Esophagus mucosa (tissue), 1 donor: ENCODE measurements around the gene SPTLC1. TPM values are rescaled to one million over a fixed set of nuclear protein-coding genes. Genes with fewer than 3 reads are reported as not detected.
A peak's percentile ranks its signal among the peaks of the same experiment; 100 is the strongest.
"Not testable (repeated sequence)": the region's sequence is repeated elsewhere in the genome, so short reads cannot be mapped to it uniquely, and the experiment has no call there.

ENCODE experiments used
- ATAC-seq: fragments of 200-7000 bp; cut with Tn5 transposase; one replicate; pipeline ENCODE4 v1.9.1; 2020
- total RNA-seq: library from RNA; stranded (reverse); gene quantifications from one replicate; pipeline ENCODE4 v1.2.4, GENCODE V29; 2023
- donor health status: DM: yes; HTN: yes; CAD: no.

SPTLC1 gene
- total RNA-seq, 1 donor from 2014 or later = 54.6 TPM

DNA sequence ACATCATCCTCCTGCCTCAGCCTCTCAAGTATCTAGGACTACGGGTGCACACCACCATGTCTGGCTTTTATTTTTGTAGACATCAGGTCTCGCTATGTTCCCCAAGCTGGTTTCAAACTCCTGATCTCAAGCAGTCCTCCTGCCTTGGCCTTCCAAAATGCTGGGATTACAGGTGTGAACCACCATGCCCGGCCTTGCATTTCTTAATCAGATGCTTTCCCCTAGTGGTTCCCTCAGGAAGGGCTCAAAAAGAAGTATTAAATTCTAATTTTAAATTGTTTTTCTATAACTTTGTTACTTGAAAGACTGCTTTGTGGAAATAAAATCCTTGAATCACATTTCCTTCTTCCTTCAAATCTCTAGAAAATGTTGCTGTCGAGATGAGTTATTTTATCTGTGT is 85.7 kb downstream of the SPTLC1 start:
- no peak for ATAC-seq

DNA sequence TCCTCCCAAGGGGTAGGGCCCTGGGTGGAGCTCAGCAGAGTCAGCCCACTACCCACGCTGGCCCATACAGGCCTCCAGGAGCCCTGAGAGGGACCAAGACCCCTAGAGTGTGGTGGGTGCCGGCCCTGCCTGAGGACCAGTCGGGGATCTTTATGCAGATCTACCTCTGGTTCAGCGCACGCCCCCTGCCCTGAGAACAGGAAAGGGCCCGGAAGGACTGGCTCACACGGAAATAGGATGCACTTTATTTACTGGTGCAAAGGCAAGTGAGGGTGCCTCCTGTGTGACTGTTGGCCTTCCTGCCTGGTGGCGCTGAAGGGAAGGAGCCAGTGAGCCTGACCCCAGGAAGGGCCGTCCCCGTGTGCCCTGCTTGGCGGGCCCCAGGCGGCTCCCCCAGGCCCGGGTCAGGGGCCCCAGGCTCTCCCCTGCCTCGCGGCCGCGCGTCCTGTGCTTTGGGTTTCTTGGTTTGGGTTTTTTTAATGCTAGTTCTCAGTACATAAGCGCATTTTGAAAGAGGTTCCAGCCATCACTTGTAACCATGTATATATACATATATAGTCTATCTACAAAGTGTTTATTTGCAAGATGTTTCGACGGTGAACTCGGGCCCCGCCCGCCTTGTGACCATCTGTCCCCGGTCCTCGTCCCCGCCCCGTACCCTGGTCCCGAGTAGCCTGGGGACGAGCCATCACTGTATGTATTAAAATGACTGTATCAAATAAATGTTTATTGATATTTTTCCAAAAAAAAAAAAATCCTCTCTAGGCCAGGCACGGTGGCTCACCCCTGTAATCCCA is 88.8 kb downstream of the SPTLC1 start:
- no peak for ATAC-seq

DNA sequence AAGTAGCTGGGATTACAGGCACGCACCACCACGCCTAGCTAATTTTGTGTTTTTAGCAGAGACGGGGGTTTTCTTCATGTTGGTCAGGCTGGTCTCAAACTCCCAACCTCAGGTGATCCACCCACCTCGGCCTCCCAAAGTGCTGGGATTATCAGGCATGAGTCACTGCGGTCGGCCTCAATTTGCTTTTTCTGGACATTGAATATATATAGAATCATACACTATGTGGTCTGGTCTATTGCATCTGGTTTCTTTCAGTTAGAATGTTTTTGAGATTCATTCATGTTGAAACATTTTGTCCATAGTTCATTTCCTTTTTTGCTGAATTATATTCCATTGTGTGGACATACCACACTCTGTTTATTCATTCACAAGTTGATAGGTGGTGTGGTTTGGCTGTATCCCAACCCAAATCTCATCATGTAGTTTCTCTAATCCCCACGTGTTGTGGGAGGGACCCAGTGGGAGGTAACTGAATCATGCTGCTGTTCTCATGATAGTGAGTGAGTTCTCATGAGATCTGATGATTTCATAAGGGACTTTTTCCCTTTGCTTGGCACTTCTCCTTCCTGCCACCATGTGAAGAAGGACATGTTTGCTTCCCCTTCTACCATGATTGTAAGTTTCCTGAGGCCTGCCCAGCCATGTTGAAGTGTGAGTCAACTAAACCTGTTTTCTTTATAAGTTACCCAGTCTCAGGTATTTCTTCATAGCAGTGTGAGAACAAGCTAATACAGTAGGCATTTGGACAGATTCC is 93.2 kb downstream of the SPTLC1 start:
- ATAC-seq = peak; percentile 95

DNA sequence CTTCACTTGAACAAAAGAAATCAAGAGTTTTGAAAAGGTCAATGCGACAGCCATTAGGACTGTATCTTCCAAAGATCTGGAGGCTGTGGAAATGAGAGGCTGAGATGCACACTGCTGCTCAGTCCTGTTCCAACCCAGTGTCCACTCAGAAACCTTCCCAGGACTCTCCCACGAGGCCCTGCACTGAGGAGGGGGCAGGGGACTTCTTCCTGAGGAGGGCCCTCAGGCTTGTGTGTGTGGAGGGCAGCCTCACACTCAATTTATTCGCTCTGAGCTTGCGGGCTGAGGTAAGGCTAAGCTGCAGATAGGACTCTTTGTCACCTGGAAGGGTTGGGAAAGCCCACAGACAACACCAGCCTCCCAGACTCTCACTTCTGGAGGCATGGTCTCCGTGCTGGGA is 95.6 kb downstream of the SPTLC1 start:
- ATAC-seq = no peak

DNA sequence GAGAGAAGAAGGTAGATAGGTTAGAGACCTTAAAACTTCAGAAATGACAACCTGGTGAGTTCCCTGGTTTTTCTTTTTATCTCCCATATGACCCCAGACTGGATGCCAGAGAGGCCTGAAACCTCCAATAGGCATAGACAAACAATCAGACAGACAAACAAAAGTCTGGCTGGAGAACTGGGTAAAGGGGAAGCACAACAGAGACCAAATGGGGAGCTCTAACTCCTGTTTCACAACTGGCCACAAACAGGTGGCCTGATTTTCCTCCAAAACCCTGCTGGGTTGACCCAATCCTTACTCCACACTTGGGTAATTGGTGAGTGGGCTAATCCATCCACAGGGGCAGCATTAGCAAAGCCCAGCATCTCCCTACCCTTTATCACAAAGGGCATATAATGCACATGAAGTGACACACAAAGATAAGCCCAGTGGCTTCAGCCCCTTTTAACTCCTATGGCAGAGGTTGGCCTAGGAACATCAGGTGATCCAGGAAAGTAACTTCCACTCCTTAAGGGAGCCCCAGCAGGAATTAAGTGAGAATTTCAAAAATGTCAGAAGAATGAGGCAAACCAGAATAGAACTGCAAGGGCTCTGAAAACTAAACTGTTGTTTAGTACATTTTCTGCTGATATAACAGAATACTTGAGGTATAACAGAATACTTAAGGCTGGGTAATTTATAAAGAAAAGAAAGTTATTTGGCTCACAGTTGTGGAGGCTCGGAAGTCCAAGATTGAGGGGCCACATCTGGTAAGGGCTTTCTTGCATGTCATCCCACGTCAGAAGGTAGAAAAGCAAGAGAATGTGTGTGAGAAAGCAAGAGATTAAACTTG is 104.3 kb downstream of the SPTLC1 start:
- ATAC-seq = no peak

DNA sequence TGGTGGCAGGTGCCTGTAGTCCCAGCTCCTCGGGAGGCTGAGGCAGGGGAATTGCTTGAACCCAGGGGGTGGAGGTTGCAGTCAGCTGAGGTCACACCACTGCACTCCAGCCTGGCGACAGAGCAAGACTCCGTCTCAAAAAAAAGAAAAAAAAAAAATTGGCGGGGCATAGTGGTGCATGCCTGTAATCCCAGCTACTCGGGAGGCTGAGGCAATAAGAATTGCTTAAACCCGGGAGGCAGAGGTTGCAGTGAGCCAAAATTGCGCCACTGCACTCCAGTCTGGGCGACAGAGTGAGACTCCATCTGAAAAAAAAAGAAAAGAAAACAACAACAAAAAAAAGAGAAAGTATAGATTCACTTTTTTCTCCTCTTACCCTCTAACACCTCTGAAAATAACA is 105.0 kb downstream of the SPTLC1 start:
- not testable (repeated sequence) for ATAC-seq

DNA sequence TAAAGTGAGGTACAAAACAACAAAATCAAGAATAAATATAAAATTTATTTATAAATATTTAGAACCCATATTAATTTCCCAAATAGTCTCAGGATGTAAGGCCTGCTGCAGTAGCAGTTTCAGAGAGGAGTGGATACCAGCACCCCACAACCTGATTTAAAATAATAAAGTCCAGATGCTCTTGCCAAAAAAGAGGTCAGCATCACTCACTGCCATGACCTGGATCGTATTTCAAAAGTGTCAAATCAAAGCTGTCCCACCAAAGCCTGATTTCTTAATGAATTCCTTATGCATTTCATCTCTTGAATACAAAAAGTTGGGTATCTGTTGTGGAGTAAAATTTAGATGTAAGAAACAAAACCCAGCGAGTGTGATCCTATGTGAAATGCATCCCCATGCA is 107.2 kb downstream of the SPTLC1 start:
- no peak for ATAC-seq

DNA sequence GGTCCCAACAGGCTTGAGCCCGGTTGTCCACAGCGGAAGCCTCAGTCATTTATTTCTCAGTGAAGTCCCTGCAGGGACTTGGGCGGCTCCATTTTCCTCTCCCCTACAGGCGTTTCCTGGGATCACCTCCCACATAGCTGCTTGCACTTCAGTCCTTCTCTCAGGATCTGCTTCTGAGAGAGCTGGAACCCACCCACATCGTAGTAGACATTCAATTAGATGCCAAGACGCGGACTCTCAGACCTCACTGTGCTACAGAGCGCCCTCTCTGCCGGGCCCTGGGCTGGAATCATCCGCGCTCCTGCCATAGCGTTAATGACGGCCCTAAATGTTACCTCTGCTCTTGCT is 111.2 kb downstream of the SPTLC1 start:
- ATAC-seq = no peak

DNA sequence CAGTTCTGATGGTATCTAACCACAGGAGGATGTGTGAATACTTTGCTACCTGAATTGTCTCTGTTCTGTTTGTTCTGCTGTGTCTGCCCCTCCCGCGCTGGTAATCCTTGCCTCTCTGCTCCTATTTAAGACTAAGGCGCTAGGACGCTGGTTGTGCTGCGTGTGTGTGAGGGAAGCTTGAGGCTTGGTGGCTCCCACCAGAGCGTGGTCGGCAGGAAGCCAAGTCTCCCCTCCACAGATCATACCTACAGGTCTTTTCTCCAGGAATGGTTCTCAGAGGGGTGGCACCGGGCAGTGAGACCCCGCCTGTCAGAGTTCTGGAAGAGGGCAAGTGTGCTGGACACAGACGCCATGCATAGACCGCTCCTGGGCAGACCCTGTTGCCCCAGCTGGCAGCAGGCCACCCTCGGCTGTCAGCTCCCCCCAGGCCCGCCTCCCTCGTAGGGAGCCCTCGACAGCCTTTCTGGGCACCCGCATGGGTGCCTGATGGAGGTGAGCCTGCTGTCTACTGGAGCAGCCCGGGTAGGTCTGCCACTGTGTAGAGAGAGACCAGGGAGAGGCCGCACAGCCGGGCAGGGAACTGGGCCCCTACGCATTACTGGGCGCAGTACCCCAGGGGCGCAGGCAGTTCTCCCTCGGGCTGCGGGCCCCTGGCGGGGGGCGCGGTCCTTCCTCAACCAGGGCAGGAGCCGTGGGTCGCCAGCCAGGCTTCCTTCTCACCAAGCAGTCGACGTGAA is 111.7 kb downstream of the SPTLC1 start:
- peak; percentile 41 for ATAC-seq

DNA sequence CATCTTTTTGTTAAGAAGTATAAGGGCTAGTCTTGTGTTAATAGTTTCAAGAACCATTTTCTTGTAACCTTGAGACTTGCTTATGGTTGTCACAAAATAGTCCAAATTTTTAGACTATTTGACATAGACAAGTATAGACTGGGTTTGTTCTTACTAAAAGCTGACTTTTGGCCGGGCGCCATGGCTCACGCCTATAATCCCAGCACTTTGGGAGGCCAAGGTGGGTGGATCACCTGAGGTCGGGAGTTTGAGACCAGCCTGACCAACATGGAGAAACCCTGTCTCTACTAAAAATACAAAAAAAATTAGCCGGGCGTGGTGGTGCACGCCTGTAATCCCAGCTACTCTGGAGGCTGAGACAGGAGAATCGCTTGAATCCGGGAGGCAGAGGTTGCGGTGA is 113.3 kb downstream of the SPTLC1 start:
- not testable (repeated sequence) for ATAC-seq

DNA sequence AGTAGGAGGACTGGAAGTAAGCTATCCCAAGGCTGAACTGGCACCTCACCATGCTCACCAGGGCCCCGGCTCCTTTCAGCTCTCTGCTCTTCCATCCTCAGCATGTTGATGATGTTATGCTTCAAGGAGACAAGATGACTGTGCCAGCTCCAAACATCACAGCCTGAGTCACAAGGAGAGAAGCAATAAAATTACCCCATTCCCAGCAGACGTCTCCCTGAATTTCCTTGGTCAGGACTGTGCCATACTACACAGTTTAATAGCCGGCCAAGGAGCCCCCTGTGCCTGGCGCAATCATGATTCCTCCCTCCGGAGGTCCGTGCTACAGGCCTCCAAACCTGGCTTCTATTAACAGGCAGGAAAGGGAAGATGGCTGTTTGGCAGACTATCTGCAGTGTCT is 114.0 kb downstream of the SPTLC1 start:
- ATAC-seq = no peak

DNA sequence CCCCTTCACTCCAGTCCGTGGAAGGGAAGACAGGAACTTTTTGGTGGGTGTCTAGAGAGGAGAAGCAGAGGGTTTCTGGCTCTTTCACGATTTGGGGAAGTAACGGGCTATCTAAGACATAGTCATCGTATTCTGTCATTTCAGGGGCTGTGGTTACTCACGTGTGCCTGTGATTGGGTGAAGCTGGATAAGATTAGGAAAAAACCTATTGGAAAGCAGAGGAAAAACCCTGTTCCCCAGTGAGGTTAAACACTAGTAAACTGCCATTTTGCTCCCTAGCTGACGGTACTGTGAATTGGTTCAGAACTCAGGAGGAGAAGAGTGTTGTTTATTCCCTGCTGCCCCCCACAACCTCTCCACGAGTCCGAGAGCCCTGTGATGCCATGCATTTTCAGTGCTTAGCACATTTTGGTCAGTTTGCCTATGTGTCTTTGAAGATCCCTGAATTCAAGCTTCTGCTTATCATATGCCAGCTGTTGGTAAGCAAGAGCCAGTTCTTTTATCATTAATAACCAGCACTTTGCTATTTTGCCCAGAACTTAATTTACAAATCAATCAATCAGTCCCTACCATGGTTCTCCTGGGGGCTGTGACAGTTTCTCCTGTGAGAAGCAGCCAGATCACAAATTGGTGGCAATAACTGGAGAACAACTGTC is 120.1 kb downstream of the SPTLC1 start:
- no peak for ATAC-seq

DNA sequence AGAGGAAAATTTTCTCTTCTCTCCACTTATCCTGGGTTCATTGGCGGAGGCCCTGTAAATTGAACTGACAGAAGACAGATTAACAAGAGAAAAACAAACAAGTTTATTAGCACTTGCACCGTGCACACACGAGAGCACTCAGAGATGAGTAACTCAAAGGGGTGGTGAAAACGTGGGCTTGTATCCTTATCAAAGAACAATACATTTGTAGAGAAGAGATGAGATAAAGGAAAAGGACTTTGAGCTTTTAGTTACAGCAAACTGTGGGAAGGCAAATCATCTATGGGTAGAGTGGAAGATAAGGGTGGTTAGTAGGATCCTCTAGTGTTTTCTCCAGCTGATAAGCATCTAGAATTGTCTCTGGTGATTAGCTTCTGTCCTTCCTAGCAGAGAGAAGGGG is 120.8 kb downstream of the SPTLC1 start:
- no peak for ATAC-seq

DNA sequence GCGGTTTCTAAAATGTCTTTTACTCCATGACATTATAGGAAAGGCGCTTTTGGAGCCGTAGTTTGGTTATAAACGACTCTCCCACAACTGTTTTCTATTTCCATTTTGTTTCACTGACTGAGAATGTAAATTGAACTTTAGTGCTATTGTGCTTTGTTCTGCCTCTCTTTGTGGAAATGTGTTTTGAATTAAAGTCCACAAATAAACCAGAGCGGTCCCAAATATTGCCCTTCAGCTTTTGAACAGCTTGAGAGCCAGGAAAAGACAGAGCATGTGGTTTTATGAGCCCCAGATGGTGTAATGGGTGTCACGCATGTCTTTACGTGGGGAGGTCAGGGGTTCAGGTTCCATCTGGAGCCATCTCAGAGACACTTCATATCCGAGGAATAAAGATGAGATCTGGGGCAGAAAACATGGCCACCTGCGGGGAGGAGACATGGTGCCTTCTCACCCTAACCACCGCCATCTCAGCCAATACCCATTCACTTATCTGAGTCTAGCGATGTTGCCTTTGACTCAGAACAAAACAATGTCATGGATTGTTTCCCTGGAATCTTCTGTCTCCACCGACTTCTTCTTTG is 122.7 kb downstream of the SPTLC1 start:
- ATAC-seq = no peak

DNA sequence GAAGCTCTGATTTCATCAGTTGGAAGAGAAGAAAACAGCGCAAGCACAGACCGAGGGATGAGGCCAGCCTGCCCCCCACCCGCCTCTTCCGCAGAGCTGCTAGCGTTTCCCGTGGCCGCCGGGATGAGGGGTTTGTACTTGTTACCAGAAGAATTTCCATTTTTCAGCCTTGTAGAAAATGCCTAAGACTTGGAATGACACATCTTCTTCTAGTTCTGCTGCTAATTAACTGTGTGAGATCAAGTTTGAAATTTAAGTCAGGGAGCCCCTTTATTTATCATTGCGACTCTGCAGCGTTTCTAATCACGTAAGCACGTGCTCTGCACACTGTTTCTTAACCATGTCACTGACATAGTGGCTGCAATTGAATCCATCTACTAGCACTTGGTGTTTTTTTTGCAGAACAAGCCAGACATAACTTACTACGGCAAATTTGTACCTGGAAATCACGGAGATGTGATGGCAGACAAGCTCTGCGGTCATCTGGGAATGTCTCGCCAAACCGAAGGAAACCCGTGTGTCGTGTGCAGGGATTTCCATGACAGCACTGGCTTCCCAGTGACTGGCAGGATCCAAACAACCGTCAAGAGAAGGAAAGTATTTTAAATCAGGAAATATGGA is 123.4 kb downstream of the SPTLC1 start:
- ATAC-seq = no peak

DNA sequence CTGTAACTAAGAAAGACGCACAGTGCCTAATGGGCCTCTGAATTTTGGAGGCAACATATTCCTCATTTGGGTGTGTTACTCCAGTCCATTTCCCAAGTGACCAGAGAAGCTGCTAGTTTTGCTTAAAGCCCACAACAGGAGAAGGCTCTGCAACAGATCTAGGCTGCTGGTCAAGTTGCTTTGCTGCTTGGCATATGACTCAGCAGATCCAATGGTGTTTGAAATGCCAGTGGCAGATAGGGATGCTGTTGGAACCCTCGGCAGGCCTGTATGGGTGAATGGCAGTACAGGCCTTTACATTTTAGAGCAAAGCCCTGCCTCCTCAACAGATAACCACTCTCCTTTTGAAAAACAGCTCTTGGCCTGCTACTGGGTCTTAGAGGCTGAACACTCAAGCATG is 129.0 kb downstream of the SPTLC1 start:
- ATAC-seq = no peak

DNA sequence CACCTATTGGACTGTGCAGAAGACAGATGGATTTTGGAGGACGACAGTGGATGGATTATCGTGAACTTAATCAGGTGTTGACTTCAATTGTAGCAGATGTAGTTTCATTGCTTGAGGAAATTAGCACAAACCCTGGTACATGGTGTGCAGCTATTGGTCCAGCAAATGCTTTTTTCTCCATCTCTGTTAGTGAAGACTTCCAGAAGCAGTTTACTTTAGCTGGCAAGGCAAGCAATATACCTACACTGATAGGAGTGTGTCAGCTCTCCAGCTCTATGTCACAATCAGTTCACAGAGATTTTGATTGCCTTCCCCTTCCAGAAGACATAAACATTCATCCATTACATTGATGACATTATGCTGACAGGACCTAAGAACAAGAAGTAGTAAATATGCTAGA is 129.5 kb downstream of the SPTLC1 start:
- no peak for ATAC-seq
